ENCODE results near the gene RAB2B.

DNA sequence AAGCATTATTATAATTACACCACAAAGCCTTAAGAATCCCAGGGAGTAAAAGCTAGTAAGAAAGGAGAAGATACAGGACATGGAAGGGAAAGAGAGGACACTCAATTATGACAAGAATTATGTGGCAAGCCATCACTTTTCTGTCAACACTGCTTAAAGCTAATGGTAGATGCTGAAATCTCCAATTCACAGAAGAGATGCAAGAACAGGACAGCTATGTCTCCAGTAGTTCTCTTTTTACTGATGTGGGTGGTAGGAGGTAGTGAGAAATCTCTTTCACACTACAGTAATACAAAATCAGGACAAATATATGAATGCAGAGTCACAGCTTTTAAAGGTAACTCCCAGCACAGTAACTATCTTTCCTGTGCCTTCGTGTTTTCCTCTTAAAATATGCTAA, 50.1 kb downstream of the RAB2B start:
- TF ChIP-seq YY1 (IDR thresholded peaks at IDR 0.05; ENCODE audit: low read depth): no peak
- no peak for TF ChIP-seq EGR1 (IDR thresholded peaks at IDR 0.05)
- no peak for TF ChIP-seq FOXM1 (IDR thresholded peaks at IDR 0.05; ENCODE audit: borderline replicate concordance, low read depth)
- TF ChIP-seq NFIC (IDR thresholded peaks at IDR 0.05): no peak
- TF ChIP-seq EP300 (IDR thresholded peaks at IDR 0.05; ENCODE audit: borderline replicate concordance): no peak
- TF ChIP-seq RAD21 (IDR thresholded peaks at IDR 0.05; ENCODE audit: low read depth): no peak
- no peak for TF ChIP-seq TCF12 (IDR thresholded peaks at IDR 0.05; ENCODE audit: low read depth)
- TF ChIP-seq, protein P1, sequence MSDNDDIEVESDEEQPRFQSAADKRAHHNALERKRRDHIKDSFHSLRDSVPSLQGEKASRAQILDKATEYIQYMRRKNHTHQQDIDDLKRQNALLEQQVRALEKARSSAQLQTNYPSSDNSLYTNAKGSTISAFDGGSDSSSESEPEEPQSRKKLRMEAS (IDR thresholded peaks at IDR 0.05): no peak
- no peak for TF ChIP-seq CEBPB (IDR thresholded peaks at IDR 0.05)
- TF ChIP-seq ZBTB7A (IDR thresholded peaks at IDR 0.05; ENCODE audit: low read depth): no peak
- no peak for TF ChIP-seq REST (IDR thresholded peaks at IDR 0.05; ENCODE audit: low read depth)
- no peak for TF ChIP-seq TEAD4 (IDR thresholded peaks at IDR 0.05)
- TF ChIP-seq, protein P2, sequence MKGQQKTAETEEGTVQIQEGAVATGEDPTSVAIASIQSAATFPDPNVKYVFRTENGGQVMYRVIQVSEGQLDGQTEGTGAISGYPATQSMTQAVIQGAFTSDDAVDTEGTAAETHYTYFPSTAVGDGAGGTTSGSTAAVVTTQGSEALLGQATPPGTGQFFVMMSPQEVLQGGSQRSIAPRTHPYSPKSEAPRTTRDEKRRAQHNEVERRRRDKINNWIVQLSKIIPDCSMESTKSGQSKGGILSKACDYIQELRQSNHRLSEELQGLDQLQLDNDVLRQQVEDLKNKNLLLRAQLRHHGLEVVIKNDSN (IDR thresholded peaks at IDR 0.05): no peak

Measured in Ishikawa (cell line).